ENCODE data around the gene MROH2B.

- TF ChIP-seq POLR2AphosphoS5 (IDR thresholded peaks at IDR 0.05; ENCODE audit: borderline replicate concordance, low read depth, low read length) (no peak), EZH2 (IDR thresholded peaks at IDR 0.05) (no peak)
Measured at GRCh38 chr5:41093803-41094202, 22.7 kb upstream of the MROH2B start.
